ENCODE measurements around the gene MAP3K1.

The MAP3K1 gene

GRCh38 chr5:56909294-56910209 is 94.2 kb downstream of the MAP3K1 start, which contains the start of gene SETD9:
Gene SETD9, plus strand, starts transcription at chr5:56909596. Its CDS starts 50 bp downstream, at chr5:56909646.
- DNase-seq (ENCODE audit: low spot score): peak; percentile 98

GRCh38 chr5:56910210-56910965 is 95.0 kb downstream of the MAP3K1 start:
- peak; percentile 49 for DNase-seq (ENCODE audit: low spot score)

DNA sequence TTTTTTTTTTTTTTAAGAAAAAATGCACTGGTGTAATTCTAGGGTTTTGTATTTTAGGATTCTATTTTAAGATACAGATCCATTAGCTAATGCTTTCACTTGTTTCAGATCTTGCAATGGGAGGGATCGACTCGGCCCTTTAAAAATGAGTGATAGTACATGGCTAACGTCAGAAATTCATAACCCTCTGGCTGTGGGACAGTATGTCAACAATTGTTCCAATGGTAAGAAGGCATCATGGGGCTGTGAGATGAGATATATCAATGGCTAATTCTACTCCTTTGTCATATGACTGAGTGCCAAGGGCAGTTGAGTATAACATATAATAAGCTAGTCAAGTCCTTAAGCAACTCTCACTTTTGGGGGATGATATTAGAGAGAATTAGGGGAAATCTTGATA is 98.4 kb downstream of the MAP3K1 start:
- no peak for DNase-seq (ENCODE audit: low spot score)

- DNase-seq (ENCODE audit: low spot score): no peak
These were observed 99.3 kb downstream of the MAP3K1 start for GRCh38 chr5:56914678-56915077.

DNA sequence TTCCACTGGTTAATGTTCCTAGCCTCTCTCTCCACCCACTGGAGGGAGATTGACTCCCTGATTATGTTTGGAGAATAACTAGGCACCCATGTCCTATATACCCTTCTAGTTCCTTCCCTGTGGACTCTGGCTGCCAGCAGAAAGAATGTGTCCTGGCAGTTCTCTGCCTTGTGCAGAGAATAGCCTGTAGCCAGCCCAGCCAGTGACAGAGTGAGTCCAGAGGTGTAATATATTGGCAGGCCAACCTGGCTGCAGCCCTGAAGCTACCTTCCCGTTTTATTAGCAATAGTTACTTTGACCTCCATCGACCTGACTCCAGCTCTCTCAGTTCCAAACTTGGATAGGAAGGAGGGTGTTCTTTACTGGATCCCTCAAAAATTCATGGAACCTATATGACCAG is 102.2 kb downstream of the MAP3K1 start:
- DNase-seq (ENCODE audit: low spot score): no peak

DNA sequence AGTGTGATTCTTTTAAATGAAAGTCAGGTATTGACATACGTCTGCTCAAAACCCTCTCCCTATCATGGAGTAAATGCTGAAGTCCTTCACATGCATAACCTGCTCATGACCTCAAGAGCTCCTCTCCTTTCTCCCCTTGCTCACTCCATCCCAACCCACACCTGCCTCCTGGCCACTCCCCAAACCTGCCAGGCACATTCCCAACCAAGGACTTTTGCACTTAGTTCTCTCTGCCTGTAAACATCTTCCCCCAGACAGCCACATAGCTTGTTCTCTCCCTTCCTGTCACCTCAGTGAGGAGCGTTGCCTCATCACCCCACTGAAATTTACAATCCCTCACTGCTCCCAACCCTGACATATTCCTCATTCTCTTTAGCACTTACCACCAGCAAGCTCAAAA is 102.7 kb downstream of the MAP3K1 start:
- no peak for DNase-seq (ENCODE audit: low spot score)

DNA sequence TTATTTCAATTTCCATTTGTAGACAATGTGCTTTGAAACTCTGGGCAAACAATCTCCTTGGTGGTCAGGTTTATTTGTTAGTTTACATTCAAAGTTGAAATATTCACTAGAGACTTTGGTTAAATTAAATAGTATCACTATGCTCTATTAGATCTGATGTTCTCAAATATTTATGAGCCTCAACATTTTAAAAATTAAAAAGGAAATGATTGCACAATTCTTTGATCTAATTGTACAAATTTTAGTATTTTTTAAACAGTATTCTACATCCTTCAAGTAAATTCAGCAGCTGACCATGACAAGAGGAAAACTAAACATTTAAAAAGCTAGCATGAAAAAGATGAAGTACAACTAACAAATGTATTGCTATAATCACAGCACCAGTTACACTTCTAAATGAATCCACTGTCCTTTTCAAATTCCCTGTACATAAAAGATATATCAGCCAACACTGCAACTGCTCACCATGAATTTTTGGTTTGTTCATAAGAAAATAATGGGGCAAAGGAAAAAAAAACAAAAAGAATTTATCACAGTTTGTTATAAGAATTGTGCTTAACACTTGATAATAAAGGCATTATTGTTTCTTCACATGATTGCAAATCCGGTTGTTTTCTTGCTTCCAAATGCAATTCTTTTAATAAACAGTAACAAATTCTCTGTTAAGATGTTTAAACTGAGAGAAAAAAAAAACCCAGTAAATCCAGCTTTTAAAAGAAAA is 104.8 kb downstream of the MAP3K1 start:
- DNase-seq (ENCODE audit: low spot score): no peak

DNA sequence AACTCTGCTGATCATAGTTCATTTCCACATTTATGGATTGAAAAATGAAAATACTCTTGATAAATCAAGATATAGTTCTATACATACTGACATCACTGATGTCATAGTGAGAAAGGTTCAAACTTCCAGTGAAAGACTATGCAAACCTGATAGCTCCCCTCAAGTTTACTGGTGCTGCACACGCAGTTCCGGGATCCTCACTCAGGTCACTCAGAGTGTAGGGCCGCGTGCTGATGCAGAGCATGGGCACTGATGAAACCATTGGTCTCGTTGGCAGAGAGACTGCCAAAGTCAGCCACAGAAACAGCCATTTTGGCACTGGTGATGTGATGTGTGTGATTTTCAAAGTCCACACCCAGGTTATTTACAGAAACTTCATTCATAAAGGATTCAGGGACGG is 107.6 kb downstream of the MAP3K1 start:
- DNase-seq (ENCODE audit: low spot score): no peak

- DNase-seq (ENCODE audit: low spot score): no peak
These were observed 119.0 kb downstream of the MAP3K1 start for GRCh38 chr5:56934325-56934724.

GRCh38 chr5:56938858-56939257 is 123.5 kb downstream of the MAP3K1 start:
- DNase-seq (ENCODE audit: low spot score): no peak

GRCh38 chr5:56941981-56942380 is 126.6 kb downstream of the MAP3K1 start:
- DNase-seq (ENCODE audit: low spot score): no peak
